ENCODE measurements around the gene ATP10A. TPM values are rescaled to one million over a fixed set of nuclear protein-coding genes. Genes with fewer than 3 reads are reported as not detected.
A peak's percentile ranks its signal among the peaks of the same experiment; 100 is the strongest.

Gene ATP10A
- total RNA-seq, 1 donor from 2014 or later: 0.50 TPM

- no peak for ATAC-seq
These were observed 119.4 kb downstream of the ATP10A start for GRCh38 chr15:25743548-25744275.

GRCh38 chr15:25742776-25743547 is 120.2 kb downstream of the ATP10A start:
- DNase-seq (ENCODE audit: low spot score): no peak

More at GRCh38 chr15:25743548-25744275, 119.4 kb downstream of the ATP10A start:
- DNase-seq (ENCODE audit: low spot score): no peak

GRCh38 chr15:25742041-25742730 is 120.9 kb downstream of the ATP10A start:
- ATAC-seq (no peak), DNase-seq (ENCODE audit: low spot score) (no peak)

More at GRCh38 chr15:25742776-25743547, 120.2 kb downstream of the ATP10A start:
- ATAC-seq: no peak

- DNase-seq (ENCODE audit: low spot score) (no peak), ATAC-seq (no peak)
These were observed 121.9 kb downstream of the ATP10A start for GRCh38 chr15:25741256-25741580.

- no peak for ATAC-seq
- no peak for DNase-seq (ENCODE audit: low spot score)
These were observed 122.5 kb downstream of the ATP10A start for GRCh38 chr15:25740383-25741255.

GRCh38 chr15:25739687-25740121 is 123.4 kb downstream of the ATP10A start:
- ATAC-seq: no peak
- DNase-seq (ENCODE audit: low spot score): no peak

- ATAC-seq: peak; percentile 17
- DNase-seq (ENCODE audit: low spot score): no peak
These were observed 124.8 kb downstream of the ATP10A start for GRCh38 chr15:25738171-25738965.

GRCh38 chr15:25737218-25737643 is 125.9 kb downstream of the ATP10A start:
- DNase-seq (ENCODE audit: low spot score): peak; percentile 33
- peak; percentile 48 for ATAC-seq

GRCh38 chr15:25736461-25736860 is 126.7 kb downstream of the ATP10A start:
- ATAC-seq: no peak
- no peak for DNase-seq (ENCODE audit: low spot score)

- ATAC-seq (no peak), DNase-seq (ENCODE audit: low spot score) (peak; percentile 24)
These were observed 127.4 kb downstream of the ATP10A start for GRCh38 chr15:25735550-25736384.

- ATAC-seq (no peak), DNase-seq (ENCODE audit: low spot score) (peak; percentile 31)
These were observed 128.3 kb downstream of the ATP10A start for GRCh38 chr15:25734680-25735355.

- no peak for ATAC-seq
- peak; percentile 41 for DNase-seq (ENCODE audit: low spot score)
These were observed 129.1 kb downstream of the ATP10A start for GRCh38 chr15:25733856-25734679.

- DNase-seq (ENCODE audit: low spot score) (peak; percentile 40), ATAC-seq (no peak)
These were observed 129.9 kb downstream of the ATP10A start for GRCh38 chr15:25733036-25733855.

GRCh38 chr15:25732191-25732590 is 130.9 kb downstream of the ATP10A start:
- ATAC-seq: no peak
- no peak for DNase-seq (ENCODE audit: low spot score)

- no peak for ATAC-seq
- DNase-seq (ENCODE audit: low spot score): no peak
These were observed 131.7 kb downstream of the ATP10A start for GRCh38 chr15:25731411-25731810.

GRCh38 chr15:25730918-25731317 is 132.2 kb downstream of the ATP10A start:
- no peak for DNase-seq (ENCODE audit: low spot score)

GRCh38 chr15:25728816-25729215 is 134.3 kb downstream of the ATP10A start:
- DNase-seq (ENCODE audit: low spot score) (no peak), ATAC-seq (no peak)

More at GRCh38 chr15:25730918-25731317, 132.2 kb downstream of the ATP10A start:
- no peak for ATAC-seq

Measured in left lobe of liver (tissue), 2 donors.